Stimulated activated naive CD8-positive, alpha-beta T cell treated with anti-CD3 and anti-CD28 coated beads, Interleukin-15, amount 100 ng/mL, for 72 hours (primary cell): ENCODE data around the gene RBPJL.
"Not testable (repeated sequence)": the region's sequence is repeated elsewhere in the genome, so short reads cannot be mapped to it uniquely, and the experiment has no call there.

Source experiments
- ATAC-seq: fragments of 150-1000 bp; cut with Tn5 transposase; 2 replicates; pipeline ENCODE4 v1.10.0; 2021; ENCODE audit warnings: mild to moderate bottlenecking, moderate library complexity
- DNase-seq, 2 donors: peaks; one replicate each; pipeline ENCODE4 v3.0.0; 2021 to 2022
- H3K27ac Mint-ChIP-seq, 2 donors: one replicate each; pipeline ENCODE4 v1.8.0; 2022; ENCODE audit warnings: mild to moderate bottlenecking in 2 of 2, mixed read lengths in 2 of 2, moderate library complexity in 2 of 2
- H3K27me3 Mint-ChIP-seq: one replicate; pipeline ENCODE4 v1.8.0; 2022; ENCODE audit warnings: mixed read lengths
- H3K4me1 Mint-ChIP-seq: one replicate; pipeline ENCODE4 v1.8.0; 2022; ENCODE audit warnings: mild to moderate bottlenecking, mixed read lengths
- H3K4me3 Mint-ChIP-seq, 2 donors: one replicate each; pipeline ENCODE4 v1.8.0; 2022; ENCODE audit warnings: mild to moderate bottlenecking in 2 of 2, mixed read lengths in 2 of 2, moderate library complexity in 1 of 2
- H3K9me3 Mint-ChIP-seq, 2 donors: one replicate each; pipeline ENCODE4 v1.8.0; 2022; ENCODE audit warnings: mixed read lengths in 2 of 2

The RBPJL gene

DNA sequence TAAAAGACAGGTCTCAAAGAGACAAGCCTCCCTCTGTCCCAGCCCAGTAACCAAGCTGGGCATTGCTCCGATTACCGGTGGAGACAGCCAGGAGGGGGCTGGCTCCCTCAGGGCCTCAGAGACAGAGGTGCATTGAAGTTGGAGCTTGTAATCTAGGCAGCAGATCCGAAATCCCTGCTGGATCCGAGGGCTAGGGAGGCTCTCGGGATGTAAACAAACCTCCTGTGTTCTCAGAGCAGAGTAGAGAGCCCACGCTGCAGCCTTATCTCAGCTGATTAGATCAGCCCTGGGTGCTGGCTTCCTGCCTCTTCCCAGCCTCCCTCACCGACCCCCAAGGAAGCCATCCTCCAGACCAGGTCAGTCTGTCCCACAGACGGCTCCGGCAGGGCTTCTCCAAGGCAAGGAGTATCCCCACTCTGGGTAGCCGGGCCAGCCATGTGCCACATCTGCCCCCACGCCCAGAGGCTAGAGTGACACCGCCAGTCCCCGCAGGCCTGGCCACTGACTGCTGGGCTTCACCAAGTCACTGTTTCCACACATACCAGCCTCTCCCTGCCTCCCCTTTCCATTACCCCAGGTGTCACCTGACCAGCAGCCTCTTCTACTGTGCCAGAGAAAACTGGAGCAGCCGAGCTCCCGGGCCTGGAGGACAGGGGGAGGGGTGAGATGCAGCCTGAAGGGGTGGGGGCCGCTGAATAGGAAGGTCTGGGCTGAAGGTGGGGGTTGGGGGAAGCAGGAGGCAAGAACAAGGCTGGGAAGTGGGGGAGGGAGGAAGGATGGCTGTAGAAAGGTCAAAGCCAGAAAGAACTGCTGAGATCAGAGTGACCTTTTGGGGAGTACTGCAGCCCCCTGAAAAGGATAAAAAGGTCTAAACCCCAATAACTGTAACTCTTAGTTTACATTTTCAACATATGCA lies 35.6 kb downstream of the RBPJL start:
- ATAC-seq = no peak
- DNase-seq = no peak
- Mint-ChIP-seq H3K27ac (no peak overlapping the region), H3K9me3 (no peaks in the 10 kb centered on the region), H3K4me1 (peaks cover 57% of the 10 kb centered on the region), H3K27me3 (peaks cover 12% of the 10 kb centered on the region), H3K4me3 (no peak overlapping the region)

- DNase-seq (no peak), ATAC-seq (no peak)
- H3K9me3 Mint-ChIP-seq = no peaks in the 10 kb centered on the region
- H3K27ac Mint-ChIP-seq = peak overlapping the region; percentile 30 to 52
- H3K27me3 Mint-ChIP-seq = peaks cover 12% of the 10 kb centered on the region
- no peak overlapping the region for H3K4me3 Mint-ChIP-seq
- H3K4me1 Mint-ChIP-seq = peaks cover 63% of the 10 kb centered on the region
These were observed 36.4 kb downstream of the RBPJL start for GRCh38 chr20:45342855-45343531.

DNA sequence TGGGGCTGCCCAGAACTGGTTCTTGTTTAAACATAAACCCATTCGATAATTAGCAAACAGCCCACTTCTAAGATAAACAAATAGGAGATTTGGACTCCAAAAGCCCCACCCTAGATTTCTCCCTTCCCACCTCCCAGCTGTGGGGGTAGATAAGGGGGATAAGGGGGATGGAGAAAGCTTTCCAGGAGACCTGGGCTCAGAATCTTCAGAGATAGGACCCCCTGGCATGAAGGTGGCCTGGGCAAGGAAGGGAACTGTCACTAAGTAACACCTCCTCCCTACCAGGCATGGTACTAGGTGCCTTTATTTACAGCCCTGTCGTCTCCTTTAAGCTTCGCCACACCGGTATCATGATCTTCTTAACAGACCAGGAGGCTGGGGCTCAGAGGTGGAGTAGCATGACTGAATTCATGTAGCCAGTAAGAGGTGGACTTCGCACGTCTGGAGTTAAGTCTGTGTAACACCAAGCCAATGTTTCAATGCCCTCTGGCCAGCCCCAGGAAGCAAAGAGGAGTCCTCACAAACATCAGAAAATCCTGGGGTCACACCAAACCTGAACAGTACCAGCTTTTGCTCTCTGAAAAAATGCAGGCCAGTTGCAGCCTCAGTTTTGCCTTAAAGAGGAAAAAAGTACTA lies 37.0 kb downstream of the RBPJL start:
- H3K27me3 Mint-ChIP-seq = peaks cover 12% of the 10 kb centered on the region
- H3K27ac Mint-ChIP-seq = no peak overlapping the region
- peaks cover 66% of the 10 kb centered on the region for H3K4me1 Mint-ChIP-seq
- no peak for DNase-seq
- no peaks in the 10 kb centered on the region for H3K9me3 Mint-ChIP-seq
- H3K4me3 Mint-ChIP-seq = no peak overlapping the region
- ATAC-seq = no peak

GRCh38 chr20:45344168-45344860 lies 37.7 kb downstream of the RBPJL start:
- Mint-ChIP-seq H3K4me1 (peaks cover 71% of the 10 kb centered on the region), H3K27me3 (peaks cover 12% of the 10 kb centered on the region), H3K4me3 (no peak overlapping the region), H3K27ac (no peak overlapping the region), H3K9me3 (no peaks in the 10 kb centered on the region)
- ATAC-seq = no peak
- DNase-seq = no peak

- peak overlapping the region in 1 of 2 donors; percentile 57 for H3K4me3 Mint-ChIP-seq
- DNase-seq (no peak), ATAC-seq (no peak)
- H3K27ac Mint-ChIP-seq = no peak overlapping the region
- peaks cover 12% of the 10 kb centered on the region for H3K27me3 Mint-ChIP-seq
- no peaks in the 10 kb centered on the region for H3K9me3 Mint-ChIP-seq
- H3K4me1 Mint-ChIP-seq = peaks cover 77% of the 10 kb centered on the region
These were observed 38.7 kb downstream of the RBPJL start for GRCh38 chr20:45345104-45345936.

- peak; percentile 32 for ATAC-seq
- peak in 1 of 2 donors; percentile 27 for DNase-seq
- Mint-ChIP-seq H3K4me1 (peaks cover 70% of the 10 kb centered on the region), H3K9me3 (no peaks in the 10 kb centered on the region), H3K4me3 (peak overlapping the region; percentile 90 to 91), H3K27ac (no peak overlapping the region), H3K27me3 (peaks cover 12% of the 10 kb centered on the region)
These were observed 39.7 kb downstream of the RBPJL start for GRCh38 chr20:45346291-45346718.

DNA sequence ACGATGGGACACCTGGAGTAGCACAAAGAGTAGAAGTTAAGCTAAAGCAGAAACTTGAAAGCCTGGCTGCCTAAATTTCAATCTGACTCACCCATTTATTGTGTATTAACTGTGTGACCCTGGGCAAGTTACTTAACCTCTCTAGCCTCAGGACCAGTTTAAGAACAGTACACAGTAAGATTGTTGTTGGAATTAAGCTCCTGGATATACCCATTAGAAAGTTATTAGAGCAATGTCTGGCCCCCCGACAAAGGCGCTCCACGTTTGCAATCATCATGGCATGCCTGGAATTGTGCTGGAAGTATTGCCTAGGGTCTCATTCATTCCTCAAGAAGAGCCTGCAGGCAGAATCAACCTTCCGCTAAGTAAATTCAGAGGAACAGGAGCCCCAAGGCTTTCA lies 40.2 kb downstream of the RBPJL start:
- ATAC-seq = no peak
- DNase-seq = no peak

GRCh38 chr20:45347297-45347935 lies 40.8 kb downstream of the RBPJL start:
- peak; percentile 39 for ATAC-seq
- H3K4me3 Mint-ChIP-seq = peak overlapping the region; percentile 90 to 91
- H3K27ac Mint-ChIP-seq = peak overlapping the region; percentile 74 to 82
- no peak for DNase-seq
- H3K9me3 Mint-ChIP-seq = no peaks in the 10 kb centered on the region
- H3K4me1 Mint-ChIP-seq = peaks cover 66% of the 10 kb centered on the region
- peaks cover 12% of the 10 kb centered on the region for H3K27me3 Mint-ChIP-seq

More for the DNA sequence above, 40.2 kb downstream of the RBPJL start:
- Mint-ChIP-seq H3K9me3 (no peaks in the 10 kb centered on the region), H3K27me3 (peaks cover 12% of the 10 kb centered on the region), H3K4me3 (peak overlapping the region; percentile 90 to 91), H3K4me1 (peaks cover 70% of the 10 kb centered on the region), H3K27ac (no peak overlapping the region)

- Mint-ChIP-seq H3K9me3 (no peaks in the 10 kb centered on the region), H3K27ac (peak within 1 kb of the TSS; percentile 81 to 90), H3K27me3 (peaks cover 12% of the 10 kb centered on the region), H3K4me3 (peak within 1 kb of the TSS; percentile 90 to 91), H3K4me1 (peaks cover 58% of the 10 kb centered on the region)
- DNase-seq (peak; percentile 61 to 68), ATAC-seq (peak; percentile 86)
These were observed 41.5 kb downstream of the RBPJL start, which contains the start of gene SDC4 for GRCh38 chr20:45347936-45348778. Gene SDC4, minus strand, starts transcription at chr20:45348424. Its CDS starts 40 bp downstream, at chr20:45348384.

GRCh38 chr20:45350217-45350616 lies 43.6 kb downstream of the RBPJL start:
- H3K27me3 Mint-ChIP-seq = peaks cover 7% of the 10 kb centered on the region
- H3K9me3 Mint-ChIP-seq = no peaks in the 10 kb centered on the region
- DNase-seq (no peak), ATAC-seq (no peak)
- H3K27ac Mint-ChIP-seq = no peak overlapping the region
- H3K4me1 Mint-ChIP-seq = peaks cover 60% of the 10 kb centered on the region
- H3K4me3 Mint-ChIP-seq = no peak overlapping the region

DNA sequence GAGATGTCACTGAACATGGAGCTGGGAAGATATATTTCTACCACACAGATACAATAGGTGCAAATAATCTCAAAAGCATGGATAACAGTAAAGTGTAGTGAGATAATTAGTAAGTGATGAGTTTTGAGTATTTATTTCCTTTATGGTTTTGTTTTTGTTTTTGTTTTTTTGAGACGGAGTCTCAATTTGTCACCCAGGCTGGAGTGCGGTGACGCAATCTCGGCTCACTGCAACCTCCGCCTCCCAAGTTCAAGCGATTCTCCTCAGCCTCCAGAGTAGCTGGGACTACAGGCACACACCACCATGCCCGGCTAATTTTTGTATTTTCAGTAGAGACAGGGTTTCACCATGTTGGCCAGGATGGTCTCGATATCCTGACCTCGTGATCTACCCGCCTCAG lies 44.2 kb downstream of the RBPJL start:
- H3K4me1 Mint-ChIP-seq = peaks cover 60% of the 10 kb centered on the region
- not testable (repeated sequence) for ATAC-seq, DNase-seq, H3K9me3 Mint-ChIP-seq, H3K4me3 Mint-ChIP-seq, H3K27me3 Mint-ChIP-seq, H3K27ac Mint-ChIP-seq

DNA sequence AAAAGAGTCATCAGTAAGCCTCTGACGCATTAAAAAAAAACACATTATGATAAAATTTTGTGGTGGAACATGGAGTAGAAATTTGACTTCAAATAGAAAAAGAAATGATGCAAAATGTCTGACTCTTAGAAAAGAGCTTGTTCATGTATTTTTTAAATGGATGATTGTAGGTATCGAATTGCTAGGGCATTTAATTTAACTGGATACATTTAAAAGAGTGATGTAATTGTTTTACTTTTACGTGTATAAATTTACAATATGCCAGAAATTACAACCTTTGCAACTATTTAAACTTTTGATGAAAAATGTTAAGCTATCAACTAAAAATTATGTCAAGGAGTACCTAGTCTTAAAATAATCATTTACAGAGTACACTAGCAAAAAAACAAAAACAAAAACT lies 46.1 kb downstream of the RBPJL start:
- Mint-ChIP-seq H3K4me1 (peaks cover 56% of the 10 kb centered on the region), H3K27ac (no peak overlapping the region), H3K4me3 (no peak overlapping the region), H3K9me3 (no peaks in the 10 kb centered on the region), H3K27me3 (no peaks in the 10 kb centered on the region)
- DNase-seq (no peak), ATAC-seq (no peak)

DNA sequence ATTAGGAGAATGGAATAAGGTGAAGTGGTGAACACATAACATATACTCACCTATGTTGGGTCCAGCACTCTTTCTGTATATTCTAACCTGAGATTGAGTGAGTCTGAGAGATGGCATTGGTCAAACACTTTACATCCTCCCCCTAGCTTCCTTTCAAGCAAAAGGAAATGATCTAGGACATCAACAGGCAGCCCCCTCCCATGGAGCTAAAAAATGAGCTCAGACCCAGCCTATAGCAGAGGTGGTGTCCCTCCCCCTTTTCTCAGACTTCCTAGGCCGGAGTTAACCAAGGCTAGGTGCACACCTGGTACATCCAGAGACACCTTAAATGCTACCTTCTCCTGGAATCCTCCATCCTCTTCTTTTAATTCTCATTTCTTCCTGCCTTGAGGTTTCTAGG lies 47.1 kb downstream of the RBPJL start:
- DNase-seq (no peak), ATAC-seq (no peak)
- H3K4me1 Mint-ChIP-seq = peaks cover 60% of the 10 kb centered on the region
- peak overlapping the region in 1 of 2 donors; percentile 68 for H3K4me3 Mint-ChIP-seq
- H3K27me3 Mint-ChIP-seq = no peaks in the 10 kb centered on the region
- H3K27ac Mint-ChIP-seq = peak overlapping the region in 1 of 2 donors; percentile 49
- H3K9me3 Mint-ChIP-seq = no peaks in the 10 kb centered on the region
